Stimulated activated CD4-positive, alpha-beta T cell treated with anti-CD3 and anti-CD28 coated beads, Interleukin-4, amount 100 ng/mL, for 1 hour (primary cell): ENCODE data around the gene PPP1R26.
"Not testable (repeated sequence)": the region's sequence is repeated elsewhere in the genome, so short reads cannot be mapped to it uniquely, and the experiment has no call there.

Experiments
- DNase-seq: peaks from one replicate; pipeline ENCODE4 v3.0.0-alpha.2; 2020

Gene PPP1R26

DNA sequence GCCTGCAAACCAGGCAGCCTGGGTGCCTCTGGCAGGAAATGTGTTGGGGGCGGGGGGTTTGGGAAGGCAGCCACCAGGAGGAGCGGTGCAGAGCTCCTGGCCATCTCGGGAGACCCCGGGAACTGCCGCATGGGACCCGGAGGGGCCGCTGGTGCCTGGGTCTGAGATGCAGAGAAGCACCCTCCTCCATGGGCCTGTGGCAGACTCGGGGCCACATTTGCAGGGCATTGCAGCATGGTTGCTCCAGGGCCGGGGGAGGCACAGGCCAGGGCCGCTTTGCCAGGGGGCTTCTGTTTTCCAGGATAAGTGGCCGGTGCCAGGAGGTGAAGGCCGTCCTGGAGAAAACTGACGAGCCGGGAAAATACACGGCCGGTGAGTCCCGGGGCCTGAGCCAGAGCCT lies 43.3 kb downstream of the PPP1R26 start:
- no peak for DNase-seq

DNA sequence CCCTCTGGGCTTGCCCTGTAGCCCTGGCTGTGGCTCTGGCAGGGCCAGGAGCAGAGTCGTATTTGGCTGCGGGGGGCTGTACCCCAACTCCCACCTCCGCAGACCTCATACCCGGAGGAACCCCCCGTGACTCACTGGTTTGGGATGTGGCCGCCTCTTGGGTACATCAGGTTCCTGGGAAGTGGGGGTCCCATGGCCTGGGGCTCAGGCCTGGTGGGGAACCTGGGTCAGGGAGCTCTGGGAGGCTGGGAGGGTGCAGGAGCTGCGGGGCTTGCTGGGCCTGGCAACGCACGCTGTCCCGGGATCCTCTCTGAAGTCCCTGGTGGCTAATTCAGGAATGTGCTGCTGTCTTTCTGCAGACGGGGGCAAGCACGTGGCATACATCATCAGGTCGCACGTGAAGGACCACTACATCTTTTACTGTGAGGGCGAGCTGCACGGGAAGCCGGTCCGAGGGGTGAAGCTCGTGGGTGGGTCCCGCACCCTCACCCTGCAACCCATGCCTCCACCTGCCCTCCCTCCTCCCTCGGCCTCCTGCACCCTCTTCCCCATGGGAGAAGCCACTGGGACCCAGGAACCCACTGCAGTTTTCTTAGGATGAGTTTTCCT lies 44.0 kb downstream of the PPP1R26 start:
- DNase-seq, result no peak

- no peak for DNase-seq
These were observed 44.7 kb downstream of the PPP1R26 start for GRCh38 chr9:135524130-135524861.

DNA sequence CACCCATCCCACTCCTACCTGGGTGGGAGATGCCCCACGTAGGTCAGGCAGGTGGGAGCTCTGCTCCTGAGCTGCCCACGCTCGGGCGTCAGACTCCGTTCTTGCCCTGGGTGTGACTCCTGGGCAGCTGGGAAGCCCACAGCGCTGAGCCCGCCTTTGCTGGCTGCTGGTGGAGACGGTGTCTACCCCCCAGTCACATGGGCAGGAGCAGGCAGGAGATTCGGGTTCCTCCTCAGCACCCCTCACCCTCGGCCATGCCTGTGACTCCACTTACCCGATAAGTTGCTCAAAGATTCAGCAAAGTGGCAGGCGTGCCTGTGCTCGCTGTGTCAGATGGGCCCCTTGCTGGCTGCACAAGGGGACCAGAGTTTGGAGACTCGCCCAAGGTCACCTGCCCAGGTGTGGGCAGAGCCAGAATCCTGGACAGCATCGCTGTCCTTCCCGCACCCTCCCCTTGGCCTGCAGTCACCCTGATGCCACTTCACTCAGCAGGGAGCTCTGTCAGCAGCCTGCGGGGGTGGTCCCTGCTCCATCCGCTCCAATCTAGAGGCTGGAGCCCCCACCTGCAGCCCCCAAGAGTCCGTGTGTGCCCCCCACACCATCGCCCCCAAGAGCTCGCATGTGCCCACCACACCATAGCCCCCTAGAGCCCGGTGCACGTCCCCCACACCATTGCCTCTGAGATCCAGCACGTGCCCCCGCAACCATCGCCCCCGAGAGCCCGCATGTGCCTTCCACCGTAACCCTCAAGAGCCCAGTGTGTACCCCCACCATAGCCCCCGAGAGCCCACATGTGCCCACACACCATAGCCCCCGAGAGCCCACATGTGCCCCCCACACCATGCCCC lies 45.9 kb downstream of the PPP1R26 start:
- no peak for DNase-seq

DNA sequence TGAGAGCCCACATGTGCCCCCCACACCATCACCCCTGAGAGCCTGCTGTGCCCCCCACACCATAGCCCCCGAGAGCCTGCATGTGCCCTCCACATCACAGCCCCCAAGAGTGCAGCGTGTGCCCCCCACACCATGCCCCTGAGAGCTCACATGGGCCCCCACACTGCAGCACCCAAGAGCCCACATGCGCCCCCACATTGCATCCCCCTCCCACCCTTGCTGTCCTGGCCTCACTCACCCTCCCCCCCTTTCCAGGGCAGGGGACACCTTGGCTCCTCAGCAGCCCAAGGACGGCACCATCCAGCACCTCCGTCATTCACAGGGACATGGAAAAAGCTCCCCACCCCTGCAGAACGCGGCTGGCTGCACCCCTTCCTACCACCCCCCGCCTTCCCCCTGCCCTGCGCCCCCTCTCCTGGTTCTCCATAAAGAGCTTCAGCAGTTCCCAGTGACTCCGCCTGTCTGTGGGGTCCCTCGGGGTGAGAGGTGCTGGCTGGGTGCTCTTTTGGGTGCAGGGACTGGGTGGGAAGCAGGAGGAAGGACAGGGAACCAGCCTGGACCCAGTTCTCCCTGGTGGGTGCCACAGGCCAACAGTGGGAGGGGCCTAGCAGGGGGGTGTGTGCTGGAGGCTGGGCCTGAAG lies 46.6 kb downstream of the PPP1R26 start:
- no peak for DNase-seq

GRCh38 chr9:135526730-135527571 lies 47.4 kb downstream of the PPP1R26 start:
- DNase-seq, result no peak

- not testable (repeated sequence) for DNase-seq
These were observed 49.4 kb downstream of the PPP1R26 start for GRCh38 chr9:135528842-135529435.

DNA sequence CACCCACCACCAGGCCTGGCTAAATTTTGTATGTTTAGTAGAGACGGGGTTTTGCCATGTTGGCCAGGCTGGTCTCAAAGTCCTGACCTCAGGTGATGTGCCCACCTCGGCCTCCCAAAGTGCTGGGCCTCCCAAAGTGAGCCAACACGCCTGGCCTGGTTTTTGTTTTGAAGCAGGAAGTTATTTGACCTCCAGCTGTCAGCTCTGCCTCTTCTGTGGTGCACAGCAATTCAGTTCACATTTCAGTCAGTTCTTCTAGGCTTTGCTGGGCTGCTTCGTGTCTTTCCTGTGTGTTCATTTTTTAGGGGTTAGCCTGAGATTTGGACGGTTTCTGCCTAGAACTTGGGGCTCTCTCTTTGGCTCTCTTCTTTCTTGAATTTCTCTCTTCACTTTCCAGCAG lies 50.6 kb downstream of the PPP1R26 start:
- DNase-seq, result no peak

DNA sequence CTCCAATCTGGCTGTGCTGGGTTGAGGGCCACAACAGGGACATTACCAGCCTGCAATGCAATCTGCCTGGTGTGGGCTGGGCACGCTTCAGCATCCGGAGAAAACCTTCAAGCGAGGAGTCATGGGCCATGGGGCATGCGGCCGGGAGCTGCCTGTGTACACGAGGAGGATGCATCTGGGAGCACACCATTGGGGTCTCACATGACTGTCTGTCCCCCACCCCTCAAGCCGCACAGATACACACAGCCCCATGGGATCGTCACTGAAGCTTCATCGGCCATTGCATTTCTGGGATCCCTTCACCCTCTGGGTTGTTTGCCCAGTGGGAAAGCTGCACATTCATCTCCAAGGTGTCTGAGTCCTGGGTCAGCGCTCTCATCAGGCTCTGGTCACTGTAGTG lies 51.5 kb downstream of the PPP1R26 start:
- no peak for DNase-seq

DNA sequence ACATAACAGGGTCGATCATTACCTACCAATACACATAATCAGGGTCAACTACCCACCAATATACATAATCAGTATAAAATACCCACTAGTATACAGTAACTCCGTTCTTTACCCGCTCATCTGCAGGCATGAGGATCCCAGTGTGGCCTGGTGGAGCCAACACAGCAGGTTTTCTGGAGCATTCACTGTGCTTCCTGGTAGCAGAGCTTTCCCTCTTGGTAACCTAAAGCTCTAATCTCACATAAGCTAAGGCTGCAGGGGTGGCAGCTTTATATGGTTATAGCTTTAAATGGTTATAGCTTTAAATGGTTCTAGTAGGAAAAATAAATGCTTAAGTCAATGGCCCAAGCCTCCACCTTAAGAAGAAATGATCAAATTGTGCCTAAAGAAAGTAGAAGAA lies 53.5 kb downstream of the PPP1R26 start:
- DNase-seq, result no peak

- no peak for DNase-seq
These were observed 54.1 kb downstream of the PPP1R26 start for GRCh38 chr9:135533674-135534073.

GRCh38 chr9:135534192-135534711 lies 54.7 kb downstream of the PPP1R26 start:
- not testable (repeated sequence) for DNase-seq

DNA sequence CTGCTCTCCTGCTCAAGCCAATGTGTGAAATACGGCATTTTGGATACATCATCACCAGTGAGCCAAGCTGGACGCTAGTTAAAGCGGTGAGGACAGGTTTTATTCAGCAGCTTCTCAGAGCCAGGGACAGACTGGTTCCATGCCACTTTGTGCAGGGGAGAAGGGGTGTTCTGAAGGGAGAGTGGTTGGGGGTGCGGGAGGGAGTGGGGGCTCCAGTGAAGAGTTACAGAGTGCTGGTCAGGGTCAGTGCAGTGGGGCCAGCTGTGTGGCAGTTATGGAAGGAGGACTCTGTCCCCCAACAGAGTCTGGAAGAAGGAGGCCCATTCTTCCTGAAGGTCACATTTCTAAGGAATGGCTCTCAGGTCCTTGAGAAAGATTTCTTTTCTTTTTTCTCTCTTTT lies 55.2 kb downstream of the PPP1R26 start:
- DNase-seq, result not testable (repeated sequence)

DNA sequence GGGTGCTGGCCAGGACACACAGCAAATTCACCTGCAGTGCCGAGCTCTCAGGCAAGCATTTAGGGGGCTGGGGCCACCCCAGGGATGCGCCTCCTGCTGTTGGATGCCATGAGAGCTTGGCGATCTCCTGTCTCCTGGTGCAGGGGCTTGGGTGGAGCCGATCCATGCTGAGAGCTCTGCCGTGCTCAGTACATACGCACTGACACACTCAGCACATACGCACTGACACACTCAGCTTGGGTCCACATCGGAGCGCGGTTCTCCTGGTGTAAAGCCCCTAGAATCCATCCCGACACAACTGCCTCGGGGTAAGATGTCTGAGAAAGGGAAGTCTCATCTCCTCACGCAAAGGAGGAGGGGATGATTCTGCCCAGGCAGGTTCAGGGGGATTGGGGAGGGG lies 56.0 kb downstream of the PPP1R26 start:
- not testable (repeated sequence) for DNase-seq

- DNase-seq, result no peak
These were observed 56.6 kb downstream of the PPP1R26 start for GRCh38 chr9:135536216-135536615.
